CD14-positive monocyte (primary cell): Measurements from ENCODE around the gene KLHDC9. TPM values are rescaled to one million over a fixed set of nuclear protein-coding genes. Genes with fewer than 3 reads are reported as not detected.

Experiments
- DNase-seq, 3 donors: peaks; one replicate each; pipeline ENCODE4 v3.0.0-alpha.2; 2011 to 2022
- H2AFZ ChIP-seq: 2 replicates; pipeline ENCODE4 v1.6.0; 2012; ENCODE audit warnings: mild to moderate bottlenecking, low read depth, low read length, inconsistent platforms; ENCODE audit not compliant: insufficient read depth, poor library complexity, severe bottlenecking
- H3K27ac ChIP-seq, 2 donors: 1 replicate in 1 of 2; 2 replicates in 1 of 2; pipeline ENCODE4 v1.5.1; 2012 to 2013; ENCODE audit warnings: low read length in 2 of 2, control low read depth in 1 of 2, inconsistent platforms in 1 of 2, low read depth in 1 of 2, mild to moderate bottlenecking in 1 of 2
- H3K27me3 ChIP-seq, 2 donors: one replicate each; pipeline versions ENCODE4 v1.6.0 to v1.6.1; 2011 to 2013; ENCODE audit warnings: low read length in 2 of 2; ENCODE audit not compliant: control insufficient read depth in 2 of 2, insufficient read depth in 2 of 2
- H3K36me3 ChIP-seq, 2 donors: replicated peaks in 1 of 2; 1 replicate in 1 of 2; 2 replicates in 1 of 2; pipeline versions ENCODE4 v1.5.1 to v1.6.1; 2012 to 2013; ENCODE audit warnings: low read length in 2 of 2, control low read depth in 1 of 2, inconsistent platforms in 1 of 2, mild to moderate bottlenecking in 1 of 2; ENCODE audit not compliant: insufficient read depth in 2 of 2, control insufficient read depth in 1 of 2
- H3K4me1 ChIP-seq, 2 donors: 1 replicate in 1 of 2; 2 replicates in 1 of 2; pipeline versions ENCODE4 v1.5.1 to v1.6.1; 2012 to 2013; ENCODE audit warnings: low read length in 2 of 2, control low read depth in 1 of 2, inconsistent platforms in 1 of 2, mild to moderate bottlenecking in 1 of 2, moderate library complexity in 1 of 2; ENCODE audit not compliant: insufficient read depth in 2 of 2, control insufficient read depth in 1 of 2
- H3K4me2 ChIP-seq: replicated peaks from 2 replicates; pipeline ENCODE3; 2012; ENCODE audit warnings: low read length, moderate library complexity, mild to moderate bottlenecking; ENCODE audit not compliant: poor library complexity, severe bottlenecking; ENCODE audit errors: extremely low read depth
- H3K4me3 ChIP-seq, 3 experiments: fragments of 200-600 bp in 1 of 3; sonication (generic) in 1 of 3; replicated peaks in 1 of 3; 1 replicate in 2 of 3; 2 replicates in 1 of 3; pipeline ENCODE4 v1.5.1; 2011 to 2013; ENCODE audit warnings: low read length in 3 of 3, mild to moderate bottlenecking in 3 of 3, control low read depth in 2 of 3, low read depth in 2 of 3, inconsistent platforms in 1 of 3, moderate library complexity in 1 of 3
- H3K79me2 ChIP-seq: 2 replicates; pipeline ENCODE4 v1.6.0; 2012; ENCODE audit warnings: mild to moderate bottlenecking, control low read depth, inconsistent platforms, low read length, moderate library complexity; ENCODE audit not compliant: insufficient read depth
- H3K9ac ChIP-seq: 2 replicates; pipeline ENCODE4 v1.6.0; 2017; ENCODE audit warnings: low read length, mild to moderate bottlenecking; ENCODE audit not compliant: insufficient read depth, poor library complexity, severe bottlenecking
- H3K9me3 ChIP-seq, 2 donors: replicated peaks in 1 of 2; 1 replicate in 1 of 2; 2 replicates in 1 of 2; pipeline versions ENCODE4 v1.5.1 to v1.6.1; 2012 to 2013; ENCODE audit warnings: low read length in 2 of 2, control low read depth in 1 of 2; ENCODE audit not compliant: control insufficient read depth in 1 of 2, insufficient read depth in 1 of 2
- H4K20me1 ChIP-seq: 2 replicates; pipeline ENCODE4 v1.6.0; 2012; ENCODE audit warnings: mild to moderate bottlenecking, low read length, control low read depth, moderate library complexity; ENCODE audit not compliant: insufficient read depth
- H3K27ac Mint-ChIP-seq, 7 donors: one replicate each; pipeline ENCODE4 v1.8.0; 2020; ENCODE audit warnings: mild to moderate bottlenecking in 7 of 7, mixed read lengths in 7 of 7, moderate library complexity in 6 of 7, inconsistent platforms in 2 of 7
- H3K27me3 Mint-ChIP-seq, 3 donors: one replicate each; pipeline ENCODE4 v1.8.0; 2021 to 2022; ENCODE audit warnings: low read depth in 3 of 3, mild to moderate bottlenecking in 3 of 3, mixed read lengths in 3 of 3, moderate library complexity in 3 of 3, inconsistent platforms in 1 of 3
- H3K36me3 Mint-ChIP-seq, 2 donors: one replicate each; pipeline ENCODE4 v1.8.0; 2020; ENCODE audit warnings: mixed read lengths in 2 of 2, inconsistent platforms in 1 of 2, mild to moderate bottlenecking in 1 of 2
- H3K4me1 Mint-ChIP-seq: one replicate; pipeline ENCODE4 v1.8.0; 2020; ENCODE audit warnings: mild to moderate bottlenecking, mixed read lengths
- H3K4me3 Mint-ChIP-seq, 2 donors: one replicate each; pipeline ENCODE4 v1.8.0; 2020; ENCODE audit warnings: mild to moderate bottlenecking in 2 of 2, mixed read lengths in 2 of 2, moderate library complexity in 1 of 2
- H3K9me3 Mint-ChIP-seq, 7 donors: one replicate each; pipeline ENCODE4 v1.8.0; 2020 to 2022; ENCODE audit warnings: mixed read lengths in 7 of 7, mild to moderate bottlenecking in 6 of 7, moderate library complexity in 6 of 7, inconsistent platforms in 2 of 7
- WGBS: methylation state at CpG from one replicate; pipeline ENCODE4 v1.1.5; 2013; ENCODE audit warnings: missing lambda C conversion rate; ENCODE audit not compliant: insufficient coverage; 5-methylcytosine and 5-hydroxymethylcytosine counted together
- intact Hi-C, 2 donors: fragments of 100-400 bp; cut with micrococcal nuclease; formaldehyde crosslinking; loops; one replicate each; pipeline versions ENCODE4 v1.15.0 to v1.15.1; 2023
- polyA plus RNA-seq, 3 donors: library from polyadenylated mRNA; depleted of rRNA in 1 of 3; unstranded in 2 of 3; stranded (reverse) in 1 of 3; fragments of 300-500 nt in 2 of 3; fragments of >200 nt in 1 of 3; fragmentation: Illumina TruSeq in 2 of 3; gene quantifications; 1 replicate in 2 of 3; 2 replicates in 1 of 3; pipeline ENCODE4 v1.2.3, GENCODE V29; 2012 to 2021
- TF ChIP-seq, protein P1 (sequence below): fragments of 200-600 bp; IDR thresholded peaks from one replicate; pipeline ENCODE4 v1.8.0; 2022; ENCODE audit warnings: antibody characterized with exemption, mild to moderate bottlenecking

KLHDC9 gene
- polyA plus RNA-seq, 3 donors = 0.08 TPM; not detected in 2

DNA sequence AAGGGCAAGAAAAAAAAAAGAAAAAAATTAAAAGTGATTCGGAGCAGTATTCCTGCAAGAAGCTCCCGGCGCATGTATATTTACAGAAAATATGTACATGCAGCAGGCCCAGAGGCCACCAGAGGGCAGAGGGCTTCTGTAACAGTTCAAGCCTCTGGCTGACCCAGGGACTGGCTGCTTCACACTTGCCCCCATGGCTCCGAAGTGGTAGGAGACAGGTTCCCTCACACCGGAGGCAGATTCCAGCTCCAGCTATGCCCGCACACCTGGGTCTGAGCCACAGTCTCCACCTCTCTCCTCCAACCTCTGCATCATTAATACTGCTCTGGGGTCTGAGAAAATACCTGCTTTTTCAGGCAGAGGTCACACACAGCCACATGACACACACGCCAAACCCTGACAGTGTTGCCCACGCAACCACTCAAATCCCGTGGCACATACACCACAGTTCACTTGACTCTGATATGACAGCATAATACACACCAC is 26.2 kb upstream of the KLHDC9 start:
- intact Hi-C loops = loop anchor here (1.0 to 5.0 kb wide), 3 partner anchors 11 to 60 kb away; partner anchors contain the start of gene DEDD (in 1 of the 2)
- H3K9me3 Mint-ChIP-seq = peaks cover 0 to 2% (median 0%) of the 10 kb centered on the region in 7 donors
- no peak overlapping the region for H3K9ac ChIP-seq
- H3K4me3 Mint-ChIP-seq = no peak overlapping the region
- H3K4me1 Mint-ChIP-seq = peaks cover 42% of the 10 kb centered on the region
- peak; percentile 69 to 84 (median 79) for DNase-seq
- peaks cover 0 to 1% (median under 1%) of the 10 kb centered on the region in 3 donors for H3K27me3 Mint-ChIP-seq
- peaks cover 36% of the 10 kb centered on the region for H3K79me2 ChIP-seq
- peak overlapping the region; percentile 19 for H2AFZ ChIP-seq
- no peak overlapping the region for H3K4me2 ChIP-seq
- H3K9me3 ChIP-seq = no peaks in the 10 kb centered on the region
- H3K4me3 ChIP-seq = no peak overlapping the region
- no peaks in the 10 kb centered on the region for H3K36me3 ChIP-seq
- TF ChIP-seq, protein P1, sequence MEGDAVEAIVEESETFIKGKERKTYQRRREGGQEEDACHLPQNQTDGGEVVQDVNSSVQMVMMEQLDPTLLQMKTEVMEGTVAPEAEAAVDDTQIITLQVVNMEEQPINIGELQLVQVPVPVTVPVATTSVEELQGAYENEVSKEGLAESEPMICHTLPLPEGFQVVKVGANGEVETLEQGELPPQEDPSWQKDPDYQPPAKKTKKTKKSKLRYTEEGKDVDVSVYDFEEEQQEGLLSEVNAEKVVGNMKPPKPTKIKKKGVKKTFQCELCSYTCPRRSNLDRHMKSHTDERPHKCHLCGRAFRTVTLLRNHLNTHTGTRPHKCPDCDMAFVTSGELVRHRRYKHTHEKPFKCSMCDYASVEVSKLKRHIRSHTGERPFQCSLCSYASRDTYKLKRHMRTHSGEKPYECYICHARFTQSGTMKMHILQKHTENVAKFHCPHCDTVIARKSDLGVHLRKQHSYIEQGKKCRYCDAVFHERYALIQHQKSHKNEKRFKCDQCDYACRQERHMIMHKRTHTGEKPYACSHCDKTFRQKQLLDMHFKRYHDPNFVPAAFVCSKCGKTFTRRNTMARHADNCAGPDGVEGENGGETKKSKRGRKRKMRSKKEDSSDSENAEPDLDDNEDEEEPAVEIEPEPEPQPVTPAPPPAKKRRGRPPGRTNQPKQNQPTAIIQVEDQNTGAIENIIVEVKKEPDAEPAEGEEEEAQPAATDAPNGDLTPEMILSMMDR = peak; percentile 91
- H3K4me1 ChIP-seq = peaks cover 35 to 38% of the 10 kb centered on the region in 2 donors
- peaks cover under 1% of the 10 kb centered on the region for H4K20me1 ChIP-seq
- H3K27me3 ChIP-seq = no peaks in the 10 kb centered on the region
- peak overlapping the region in 6 of 7 donors; percentile 43 to 82 (median 72) for H3K27ac Mint-ChIP-seq
- no peak overlapping the region for H3K27ac ChIP-seq
- peaks cover 1 to 12% of the 10 kb centered on the region in 2 donors for H3K36me3 Mint-ChIP-seq
- WGBS = 33% methylated on average over 8 of the region's 9 CpGs

DNA sequence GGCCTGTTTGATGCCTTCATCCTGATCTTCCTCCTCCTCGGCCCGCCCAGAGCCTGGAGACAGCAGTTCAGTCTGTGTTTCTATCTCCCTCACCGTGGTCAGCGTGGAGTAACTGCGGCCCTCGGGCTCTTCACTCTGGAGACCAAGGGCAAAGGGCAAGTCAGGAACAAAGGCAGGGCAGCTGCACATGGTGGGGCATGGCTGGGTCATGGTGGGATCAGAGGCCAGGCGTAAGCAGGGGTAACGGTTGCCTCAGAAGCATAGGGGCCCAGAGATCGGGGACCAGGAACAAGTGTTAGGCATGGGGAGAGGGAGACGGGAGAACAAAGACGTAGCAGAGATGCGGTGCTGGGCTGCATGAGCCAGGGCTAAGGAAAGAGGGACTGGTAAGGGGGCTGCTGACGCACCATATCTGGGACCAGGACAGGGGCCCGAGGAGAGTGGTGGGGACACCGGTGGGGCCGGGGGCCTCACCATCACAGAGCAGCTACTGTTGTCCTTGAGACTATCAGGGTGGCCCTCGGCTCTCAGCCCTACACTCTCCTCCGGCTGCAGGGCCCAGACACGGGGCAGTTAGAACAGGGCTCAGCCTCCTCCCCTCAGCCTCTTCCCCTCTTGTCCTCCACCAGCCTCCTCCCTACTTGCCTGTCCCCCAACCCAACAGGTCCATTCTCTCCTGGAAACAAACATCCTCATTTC is 25.3 kb upstream of the KLHDC9 start:
- no peak overlapping the region for H3K4me3 ChIP-seq
- TF ChIP-seq, protein P1 = no peak
- H3K9me3 ChIP-seq = no peaks in the 10 kb centered on the region
- H3K79me2 ChIP-seq = peaks cover 26% of the 10 kb centered on the region
- H3K27ac Mint-ChIP-seq = peak overlapping the region in 1 of 7 donors; percentile 33
- no peaks in the 10 kb centered on the region for H4K20me1 ChIP-seq
- no peak overlapping the region for H2AFZ ChIP-seq
- no peak overlapping the region for H3K4me2 ChIP-seq
- no peak overlapping the region for H3K9ac ChIP-seq
- H3K4me1 Mint-ChIP-seq = peaks cover 32% of the 10 kb centered on the region
- 93% methylated on average over 19 of the region's 19 CpGs for WGBS
- no peak overlapping the region for H3K27ac ChIP-seq
- DNase-seq = no peak
- H3K4me1 ChIP-seq = peaks cover 25 to 29% of the 10 kb centered on the region in 2 donors
- H3K9me3 Mint-ChIP-seq = peaks cover 0 to 2% (median 0%) of the 10 kb centered on the region in 7 donors
- H3K4me3 Mint-ChIP-seq = no peak overlapping the region
- intact Hi-C loops = loop anchor here (1.0 to 5.0 kb wide), 2 partner anchors 10 to 59 kb away; partner anchors contain the start of gene DEDD (in 1 of the 2)
- peaks cover 0 to 1% (median 0%) of the 10 kb centered on the region in 3 donors for H3K27me3 Mint-ChIP-seq
- H3K27me3 ChIP-seq = no peaks in the 10 kb centered on the region
- peaks cover 0 to 2% of the 10 kb centered on the region in 2 donors for H3K36me3 Mint-ChIP-seq
- no peaks in the 10 kb centered on the region for H3K36me3 ChIP-seq
